GM12878 (cell line): ENCODE data around the gene NBDY.
A peak's percentile ranks its signal among the peaks of the same experiment; 100 is the strongest.

Experiments used
- CBX5 ChIP-seq: sonication (generic); IDR thresholded peaks from 2 replicates; pipeline ENCODE4 v1.6.1; 2016; ENCODE audit warnings: low read depth, moderate library complexity, mild to moderate bottlenecking, inconsistent platforms
- FOXM1 ChIP-seq: IDR thresholded peaks from 2 replicates; pipeline ENCODE4 v1.6.1; 2012; ENCODE audit warnings: low read depth, mild to moderate bottlenecking, inconsistent platforms, low read length, moderate library complexity
- POLR2A ChIP-seq: IDR thresholded peaks from 2 replicates; pipeline ENCODE4 v1.6.1; 2011; ENCODE audit warnings: low read depth, mild to moderate bottlenecking, low read length
- SPI1 ChIP-seq: IDR thresholded peaks from 2 replicates; pipeline ENCODE4 v1.6.1; 2011; ENCODE audit warnings: low read depth, mild to moderate bottlenecking, low read length, moderate library complexity, borderline replicate concordance; ENCODE audit not compliant: insufficient read depth
- TCF3 ChIP-seq: IDR thresholded peaks from 2 replicates; pipeline ENCODE4 v1.6.1; 2012; ENCODE audit warnings: low read depth, mild to moderate bottlenecking, low read length, borderline replicate concordance; ENCODE audit not compliant: insufficient read depth
- YY1 ChIP-seq: IDR thresholded peaks from 2 replicates; pipeline ENCODE4 v1.6.1; 2011; ENCODE audit warnings: low read depth, mild to moderate bottlenecking, low read length
- TF ChIP-seq, protein P1 (sequence below), 3 experiments: IDR thresholded peaks in 2 of 3; conservative IDR thresholded peaks in 1 of 3; 2 replicates each; pipeline ENCODE4 v1.5.1; 2011; ENCODE audit warnings: low read depth in 3 of 3, low read length in 3 of 3, mild to moderate bottlenecking in 3 of 3, control low read depth in 2 of 3, moderate library complexity in 2 of 3, inconsistent platforms in 1 of 3, mixed read lengths in 1 of 3; ENCODE audit not compliant: control insufficient read depth in 2 of 3, insufficient read depth in 1 of 3; ENCODE audit errors: extremely low read depth in 1 of 3
- TF ChIP-seq, protein P2 (sequence below): fragments of 450-650 bp; IDR thresholded peaks from 2 replicates; pipeline ENCODE4 v1.6.1; 2017; ENCODE audit warnings: antibody characterized with exemption, mild to moderate bottlenecking, moderate library complexity
- TF ChIP-seq, protein P3 (sequence below): IDR thresholded peaks from 2 replicates; pipeline ENCODE4 v1.6.1; 2011; ENCODE audit warnings: borderline replicate concordance, low read depth, mild to moderate bottlenecking, moderate library complexity, mixed read lengths, low read length; ENCODE audit not compliant: insufficient read depth; ENCODE audit errors: extremely low read length

DNA sequence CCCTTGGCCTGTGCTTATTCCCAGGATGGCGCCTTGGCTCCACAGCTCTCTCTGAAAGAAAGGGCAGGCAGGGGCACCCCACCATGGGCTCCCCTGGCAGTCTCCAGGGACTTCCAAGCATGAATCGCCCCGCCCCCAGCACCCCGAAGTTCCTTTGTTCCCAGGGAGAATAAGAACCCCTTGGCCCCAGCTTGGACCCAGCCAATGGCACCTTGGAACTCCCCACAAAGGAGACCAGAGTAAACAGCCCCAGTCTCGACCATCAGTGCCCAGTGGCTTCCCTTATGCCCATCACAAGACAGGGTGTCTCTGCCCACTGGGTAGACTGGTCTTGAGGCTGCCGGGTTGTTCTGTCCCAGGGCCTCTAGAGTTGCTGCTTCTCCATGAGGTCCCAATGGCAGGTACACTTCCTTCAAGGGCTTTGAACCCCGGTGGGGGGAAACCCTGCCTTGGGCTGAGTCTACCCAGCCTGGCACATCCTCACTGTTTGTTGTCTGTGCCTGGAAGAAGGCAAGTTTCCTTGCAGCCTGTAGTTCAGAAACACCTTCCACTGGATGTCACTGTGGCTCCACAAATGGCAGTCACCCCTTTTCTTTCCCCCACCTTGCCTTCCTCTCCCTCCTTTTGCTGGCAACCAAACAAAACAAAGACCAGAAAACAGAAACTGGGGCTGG, 30.8 kb downstream of the NBDY start:
- TF ChIP-seq POLR2A (no peak), FOXM1 (no peak), SPI1 (no peak), TCF3 (no peak), YY1 (no peak), CBX5 (no peak)
- TF ChIP-seq, protein P1, sequence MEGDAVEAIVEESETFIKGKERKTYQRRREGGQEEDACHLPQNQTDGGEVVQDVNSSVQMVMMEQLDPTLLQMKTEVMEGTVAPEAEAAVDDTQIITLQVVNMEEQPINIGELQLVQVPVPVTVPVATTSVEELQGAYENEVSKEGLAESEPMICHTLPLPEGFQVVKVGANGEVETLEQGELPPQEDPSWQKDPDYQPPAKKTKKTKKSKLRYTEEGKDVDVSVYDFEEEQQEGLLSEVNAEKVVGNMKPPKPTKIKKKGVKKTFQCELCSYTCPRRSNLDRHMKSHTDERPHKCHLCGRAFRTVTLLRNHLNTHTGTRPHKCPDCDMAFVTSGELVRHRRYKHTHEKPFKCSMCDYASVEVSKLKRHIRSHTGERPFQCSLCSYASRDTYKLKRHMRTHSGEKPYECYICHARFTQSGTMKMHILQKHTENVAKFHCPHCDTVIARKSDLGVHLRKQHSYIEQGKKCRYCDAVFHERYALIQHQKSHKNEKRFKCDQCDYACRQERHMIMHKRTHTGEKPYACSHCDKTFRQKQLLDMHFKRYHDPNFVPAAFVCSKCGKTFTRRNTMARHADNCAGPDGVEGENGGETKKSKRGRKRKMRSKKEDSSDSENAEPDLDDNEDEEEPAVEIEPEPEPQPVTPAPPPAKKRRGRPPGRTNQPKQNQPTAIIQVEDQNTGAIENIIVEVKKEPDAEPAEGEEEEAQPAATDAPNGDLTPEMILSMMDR (IDR thresholded peaks at IDR 0.05 in 2 of 3, conservative IDR thresholded peaks at IDR 0.05 in 1 of 3; ENCODE audit: control insufficient read depth in 2 of 3, extremely low read depth in 1 of 3, insufficient read depth in 1 of 3, low read depth in 3 of 3, low read length in 3 of 3) = peak in 1 of 3 experiments; percentile 39; a peak in 2 of 6 replicates
- TF ChIP-seq, protein P2, sequence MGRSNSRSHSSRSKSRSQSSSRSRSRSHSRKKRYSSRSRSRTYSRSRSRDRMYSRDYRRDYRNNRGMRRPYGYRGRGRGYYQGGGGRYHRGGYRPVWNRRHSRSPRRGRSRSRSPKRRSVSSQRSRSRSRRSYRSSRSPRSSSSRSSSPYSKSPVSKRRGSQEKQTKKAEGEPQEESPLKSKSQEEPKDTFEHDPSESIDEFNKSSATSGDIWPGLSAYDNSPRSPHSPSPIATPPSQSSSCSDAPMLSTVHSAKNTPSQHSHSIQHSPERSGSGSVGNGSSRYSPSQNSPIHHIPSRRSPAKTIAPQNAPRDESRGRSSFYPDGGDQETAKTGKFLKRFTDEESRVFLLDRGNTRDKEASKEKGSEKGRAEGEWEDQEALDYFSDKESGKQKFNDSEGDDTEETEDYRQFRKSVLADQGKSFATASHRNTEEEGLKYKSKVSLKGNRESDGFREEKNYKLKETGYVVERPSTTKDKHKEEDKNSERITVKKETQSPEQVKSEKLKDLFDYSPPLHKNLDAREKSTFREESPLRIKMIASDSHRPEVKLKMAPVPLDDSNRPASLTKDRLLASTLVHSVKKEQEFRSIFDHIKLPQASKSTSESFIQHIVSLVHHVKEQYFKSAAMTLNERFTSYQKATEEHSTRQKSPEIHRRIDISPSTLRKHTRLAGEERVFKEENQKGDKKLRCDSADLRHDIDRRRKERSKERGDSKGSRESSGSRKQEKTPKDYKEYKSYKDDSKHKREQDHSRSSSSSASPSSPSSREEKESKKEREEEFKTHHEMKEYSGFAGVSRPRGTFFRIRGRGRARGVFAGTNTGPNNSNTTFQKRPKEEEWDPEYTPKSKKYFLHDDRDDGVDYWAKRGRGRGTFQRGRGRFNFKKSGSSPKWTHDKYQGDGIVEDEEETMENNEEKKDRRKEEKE = no peak
- TF ChIP-seq, protein P3, sequence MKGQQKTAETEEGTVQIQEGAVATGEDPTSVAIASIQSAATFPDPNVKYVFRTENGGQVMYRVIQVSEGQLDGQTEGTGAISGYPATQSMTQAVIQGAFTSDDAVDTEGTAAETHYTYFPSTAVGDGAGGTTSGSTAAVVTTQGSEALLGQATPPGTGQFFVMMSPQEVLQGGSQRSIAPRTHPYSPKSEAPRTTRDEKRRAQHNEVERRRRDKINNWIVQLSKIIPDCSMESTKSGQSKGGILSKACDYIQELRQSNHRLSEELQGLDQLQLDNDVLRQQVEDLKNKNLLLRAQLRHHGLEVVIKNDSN = no peak
